Prostate gland (tissue), 2 donors: ENCODE measurements around the gene STARD5. TPM values are rescaled to one million over a fixed set of nuclear protein-coding genes. Genes with fewer than 3 reads are reported as not detected.
"Not testable (repeated sequence)": the region's sequence is repeated elsewhere in the genome, so short reads cannot be mapped to it uniquely, and the experiment has no call there.

ENCODE experiments used
- DNase-seq: peaks from one replicate; pipeline ENCODE4 v3.0.0-alpha.2; 2019; ENCODE audit warnings: low spot score
- H3K27ac ChIP-seq, 2 donors: fragments of 200-600 bp; sonication (generic); 2 replicates each; pipeline ENCODE4 v1.5.1; 2017 to 2019
- H3K27me3 ChIP-seq: fragments of 200-600 bp; sonication (generic); replicated peaks from 2 replicates; pipeline ENCODE4 v1.5.1; 2019; ENCODE audit not compliant: insufficient read depth
- H3K36me3 ChIP-seq, 2 donors: fragments of 200-600 bp; sonication (generic); 1 replicate in 1 of 2; 2 replicates in 1 of 2; pipeline versions ENCODE4 v1.5.1 to v1.8.1; 2017 to 2019
- H3K4me1 ChIP-seq: fragments of 200-600 bp; sonication (generic); replicated peaks from 2 replicates; pipeline ENCODE4 v1.5.1; 2019
- H3K4me3 ChIP-seq, 2 donors: fragments of 200-600 bp; sonication (generic); 2 replicates each; pipeline ENCODE4 v1.5.1; 2017 to 2019
- H3K9me3 ChIP-seq: fragments of 200-600 bp; sonication (generic); 2 replicates; pipeline ENCODE4 v1.5.1; 2017
- CTCF ChIP-seq, 4 experiments: fragments of 200-600 bp in 2 of 4; fragments of 450-650 bp in 2 of 4; sonication (generic) in 2 of 4; IDR thresholded peaks; 1 replicate in 3 of 4; 2 replicates in 1 of 4; pipeline ENCODE4 v1.5.1; 2016 to 2019; ENCODE audit warnings: antibody characterized with exemption in 4 of 4, mild to moderate bottlenecking in 2 of 4, moderate library complexity in 2 of 4
- POLR2A ChIP-seq: fragments of 450-650 bp; IDR thresholded peaks from one replicate; pipeline ENCODE4 v1.6.1; 2016; ENCODE audit warnings: antibody characterized with exemption, mild to moderate bottlenecking
- POLR2AphosphoS5 ChIP-seq: sonication (generic); formaldehyde crosslinking; IDR thresholded peaks from one replicate; pipeline ENCODE4 v1.6.1; 2017; ENCODE audit warnings: antibody characterized with exemption
- WGBS: methylation state at CpG from one replicate; pipeline ENCODE4 v1.1.5; 2018; 5-methylcytosine and 5-hydroxymethylcytosine counted together
- intact Hi-C: fragments of 100-400 bp; cut with DNase I; formaldehyde crosslinking; loops from one replicate; pipeline ENCODE4 v1.14.2; 2022
- total RNA-seq, 2 donors: library from RNA; depleted of rRNA; stranded (reverse); fragments of >200 nt; gene quantifications; one replicate each; pipeline ENCODE4 v1.1.0, GENCODE V29; 2016

The STARD5 gene
- total RNA-seq, 2 donors from 2014 or later, result 19.6 to 23.2 TPM

GRCh38 chr15:81331600-81331999, 7.7 kb upstream of the STARD5 start:
- Histone ChIP-seq H3K36me3 (no peaks in the 10 kb centered on the region), H3K27ac (no peak overlapping the region), H3K27me3 (no peaks in the 10 kb centered on the region), H3K4me3 (no peak overlapping the region), H3K4me1 (no peaks in the 10 kb centered on the region), H3K9me3 (no peaks in the 10 kb centered on the region)
- TF ChIP-seq POLR2AphosphoS5, result no peak
- TF ChIP-seq POLR2A, result no peak
- TF ChIP-seq CTCF (IDR thresholded peaks at IDR 0.05), result no peak
- 89% methylated on average over 15 of the region's 15 CpGs for WGBS
- no peak for DNase-seq
- intact Hi-C loops, result loop anchor here (10.0 kb wide), 1 partner anchor 57 kb away; no protein-coding TSS in a partner anchor

GRCh38 chr15:81331141-81331540, 7.2 kb upstream of the STARD5 start:
- not testable (repeated sequence) for H3K4me3 ChIP-seq, H3K27ac ChIP-seq, H3K4me1 ChIP-seq, DNase-seq, H3K36me3 ChIP-seq, H3K9me3 ChIP-seq, H3K27me3 ChIP-seq
- intact Hi-C loops, result loop anchor here (10.0 kb wide), 1 partner anchor 56 kb away; no protein-coding TSS in a partner anchor
- WGBS, result 69% methylated on average over 9 of the region's 9 CpGs

DNA sequence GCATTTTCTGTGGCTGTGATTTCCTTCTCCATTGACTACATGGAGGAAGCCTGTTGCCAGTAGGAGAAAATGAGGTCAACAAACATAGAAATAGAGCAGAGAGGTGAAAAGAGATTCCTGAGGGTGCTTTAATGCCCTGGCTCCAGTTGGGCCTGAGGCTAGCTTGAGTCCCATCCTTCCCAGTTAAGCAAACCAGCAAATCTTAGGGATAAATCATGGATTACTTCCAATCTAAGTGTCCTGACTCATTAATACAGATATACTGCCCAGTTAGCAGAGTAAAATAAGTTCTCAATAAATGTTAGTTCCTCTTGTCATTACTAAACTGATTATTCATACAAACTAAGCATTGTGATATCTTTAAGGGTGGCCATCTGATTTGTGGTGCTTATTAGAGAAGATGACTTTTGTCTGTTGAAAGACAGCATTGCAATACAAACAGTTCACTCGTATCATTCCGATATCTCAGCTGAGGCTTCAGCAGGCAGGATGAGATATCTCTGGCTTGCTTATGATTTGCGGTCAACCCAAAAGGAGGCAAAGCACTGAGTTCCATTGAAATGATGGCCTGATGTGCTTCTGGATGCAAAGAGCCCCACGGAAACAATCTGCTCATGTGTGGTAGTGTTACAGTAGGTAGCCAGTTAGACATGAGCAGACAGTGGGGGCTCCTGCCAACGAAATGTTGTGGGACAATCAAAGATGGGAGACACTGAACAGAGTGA, 6.6 kb upstream of the STARD5 start:
- Histone ChIP-seq H3K9me3 (no peaks in the 10 kb centered on the region), H3K4me1 (no peaks in the 10 kb centered on the region), H3K4me3 (no peak overlapping the region), H3K27me3 (no peaks in the 10 kb centered on the region), H3K27ac (no peak overlapping the region), H3K36me3 (no peaks in the 10 kb centered on the region)
- no peak for DNase-seq
- intact Hi-C loops, result loop anchor here (10.0 kb wide), 1 partner anchor 56 kb away; no protein-coding TSS in a partner anchor
- no peak for TF ChIP-seq CTCF (IDR thresholded peaks at IDR 0.05)
- no peak for TF ChIP-seq POLR2AphosphoS5
- TF ChIP-seq POLR2A, result no peak
- WGBS, result 74% methylated on average over 5 of the region's 5 CpGs

GRCh38 chr15:81329446-81329845, 5.5 kb upstream of the STARD5 start:
- H3K27ac ChIP-seq, result no peak overlapping the region
- H3K9me3 ChIP-seq, result no peaks in the 10 kb centered on the region
- intact Hi-C loops, result no loop called here
- H3K36me3 ChIP-seq, result no peaks in the 10 kb centered on the region
- H3K4me3 ChIP-seq, result no peak overlapping the region
- H3K4me1 ChIP-seq, result no peaks in the 10 kb centered on the region
- TF ChIP-seq POLR2A (no peak), CTCF (IDR thresholded peaks at IDR 0.05) (no peak), POLR2AphosphoS5 (no peak)
- DNase-seq, result no peak
- 98% methylated on average over 2 of the region's 2 CpGs for WGBS
- H3K27me3 ChIP-seq, result no peaks in the 10 kb centered on the region

DNA sequence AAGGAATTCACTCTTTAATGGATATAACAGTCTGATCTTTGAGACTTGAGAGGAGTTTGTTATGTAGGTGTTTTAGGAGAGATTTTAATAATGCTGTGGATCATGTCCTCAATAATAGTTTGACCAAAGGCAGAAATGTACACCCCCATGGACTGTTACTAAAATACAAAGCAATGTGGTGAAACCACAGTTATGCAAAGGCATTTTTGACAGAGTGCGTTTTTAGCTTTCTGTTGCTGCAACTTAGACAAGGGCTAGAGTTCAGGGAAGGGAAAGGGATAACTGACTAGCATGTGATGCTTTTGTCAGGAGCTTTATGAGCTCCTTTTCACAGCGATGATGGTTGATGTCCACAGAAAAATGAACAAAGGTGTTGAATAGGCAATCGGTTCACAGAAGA, 3.6 kb upstream of the STARD5 start:
- no peaks in the 10 kb centered on the region for H3K36me3 ChIP-seq
- TF ChIP-seq CTCF (IDR thresholded peaks at IDR 0.05), result no peak
- no peak for TF ChIP-seq POLR2A
- no peak for TF ChIP-seq POLR2AphosphoS5
- intact Hi-C loops, result no loop called here
- H3K27ac ChIP-seq, result no peak overlapping the region
- no peaks in the 10 kb centered on the region for H3K27me3 ChIP-seq
- H3K4me3 ChIP-seq, result no peak overlapping the region
- no peaks in the 10 kb centered on the region for H3K9me3 ChIP-seq
- no peak for DNase-seq
- no peaks in the 10 kb centered on the region for H3K4me1 ChIP-seq
- 83% methylated on average over 3 of the region's 3 CpGs for WGBS
